Chondrocyte (in vitro differentiated cells): ENCODE data around the gene EIF4E1B. TPM values are rescaled to one million over a fixed set of nuclear protein-coding genes. Genes with fewer than 3 reads are reported as not detected.

Source experiments
- DNase-seq: peaks from one replicate; pipeline ENCODE4 v3.0.0; 2021; ENCODE audit warnings: mixed read lengths, low spot score
- H3K27ac Mint-ChIP-seq: one replicate; pipeline ENCODE4 v1.8.0; 2021; ENCODE audit warnings: mild to moderate bottlenecking, moderate library complexity, mixed read lengths; ENCODE audit not compliant: unreplicated experiment
- H3K27me3 Mint-ChIP-seq: 2 replicates; pipeline ENCODE4 v1.8.0; 2021; ENCODE audit warnings: low read depth, mixed read lengths
- H3K36me3 Mint-ChIP-seq: 2 replicates; pipeline ENCODE4 v1.8.0; 2021; ENCODE audit warnings: low read depth, mixed read lengths
- H3K4me1 Mint-ChIP-seq: 2 replicates; pipeline ENCODE4 v1.8.0; 2021; ENCODE audit warnings: low read depth, mild to moderate bottlenecking, mixed read lengths
- H3K4me3 Mint-ChIP-seq: one replicate; pipeline ENCODE4 v1.8.0; 2021; ENCODE audit warnings: mild to moderate bottlenecking, moderate library complexity, mixed read lengths; ENCODE audit not compliant: unreplicated experiment
- H3K9me3 Mint-ChIP-seq: 2 replicates; pipeline ENCODE4 v1.8.0; 2021; ENCODE audit warnings: low read depth, mixed read lengths
- total RNA-seq: library from RNA; stranded (reverse); gene quantifications from 3 replicates; pipeline ENCODE4 v1.2.1, GENCODE V29; 2021
- TF ChIP-seq, protein P1 (sequence below): fragments of 200-600 bp; sonication (generic); IDR thresholded peaks from 2 replicates; pipeline ENCODE4 v1.5.0; 2021; ENCODE audit warnings: antibody characterized with exemption, mild to moderate bottlenecking, moderate library complexity

Gene EIF4E1B
- total RNA-seq, 1 donor from 2014 or later = not detected

DNA sequence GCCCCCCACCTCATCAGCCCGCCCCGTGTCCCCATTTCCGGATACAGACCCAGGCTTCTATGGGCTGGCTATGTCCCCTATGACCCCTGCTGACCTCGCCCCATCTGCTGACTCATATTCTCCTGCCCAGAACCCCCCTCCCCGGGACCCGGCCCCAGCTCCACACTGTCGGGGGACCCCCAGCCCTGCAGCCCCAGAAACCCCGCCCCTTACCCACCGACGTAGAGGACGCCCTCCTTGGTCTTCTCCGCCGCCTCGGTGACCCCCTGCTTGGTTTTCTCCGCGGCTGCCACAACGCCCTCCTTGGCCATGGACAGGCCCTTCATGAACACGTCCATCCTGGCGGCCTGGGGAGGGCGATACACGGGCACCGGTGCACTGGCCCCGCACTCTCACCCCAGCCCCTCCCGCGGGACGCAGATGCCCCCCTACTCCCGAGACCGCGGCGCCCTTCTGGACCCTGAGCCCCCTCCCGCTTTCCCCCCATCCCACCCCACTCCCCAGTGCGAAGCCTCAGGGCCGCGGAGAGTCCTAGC, 1.1 kb upstream of the EIF4E1B start:
- H3K27ac Mint-ChIP-seq = no peak overlapping the region
- peaks cover 9% of the 10 kb centered on the region for H3K4me1 Mint-ChIP-seq
- peaks cover 63% of the 10 kb centered on the region for H3K27me3 Mint-ChIP-seq
- TF ChIP-seq, protein P1, sequence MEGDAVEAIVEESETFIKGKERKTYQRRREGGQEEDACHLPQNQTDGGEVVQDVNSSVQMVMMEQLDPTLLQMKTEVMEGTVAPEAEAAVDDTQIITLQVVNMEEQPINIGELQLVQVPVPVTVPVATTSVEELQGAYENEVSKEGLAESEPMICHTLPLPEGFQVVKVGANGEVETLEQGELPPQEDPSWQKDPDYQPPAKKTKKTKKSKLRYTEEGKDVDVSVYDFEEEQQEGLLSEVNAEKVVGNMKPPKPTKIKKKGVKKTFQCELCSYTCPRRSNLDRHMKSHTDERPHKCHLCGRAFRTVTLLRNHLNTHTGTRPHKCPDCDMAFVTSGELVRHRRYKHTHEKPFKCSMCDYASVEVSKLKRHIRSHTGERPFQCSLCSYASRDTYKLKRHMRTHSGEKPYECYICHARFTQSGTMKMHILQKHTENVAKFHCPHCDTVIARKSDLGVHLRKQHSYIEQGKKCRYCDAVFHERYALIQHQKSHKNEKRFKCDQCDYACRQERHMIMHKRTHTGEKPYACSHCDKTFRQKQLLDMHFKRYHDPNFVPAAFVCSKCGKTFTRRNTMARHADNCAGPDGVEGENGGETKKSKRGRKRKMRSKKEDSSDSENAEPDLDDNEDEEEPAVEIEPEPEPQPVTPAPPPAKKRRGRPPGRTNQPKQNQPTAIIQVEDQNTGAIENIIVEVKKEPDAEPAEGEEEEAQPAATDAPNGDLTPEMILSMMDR = no peak
- no peaks in the 10 kb centered on the region for H3K9me3 Mint-ChIP-seq
- H3K36me3 Mint-ChIP-seq = peaks cover 2% of the 10 kb centered on the region
- H3K4me3 Mint-ChIP-seq = peak overlapping the region; percentile 51
- DNase-seq = no peak

DNA sequence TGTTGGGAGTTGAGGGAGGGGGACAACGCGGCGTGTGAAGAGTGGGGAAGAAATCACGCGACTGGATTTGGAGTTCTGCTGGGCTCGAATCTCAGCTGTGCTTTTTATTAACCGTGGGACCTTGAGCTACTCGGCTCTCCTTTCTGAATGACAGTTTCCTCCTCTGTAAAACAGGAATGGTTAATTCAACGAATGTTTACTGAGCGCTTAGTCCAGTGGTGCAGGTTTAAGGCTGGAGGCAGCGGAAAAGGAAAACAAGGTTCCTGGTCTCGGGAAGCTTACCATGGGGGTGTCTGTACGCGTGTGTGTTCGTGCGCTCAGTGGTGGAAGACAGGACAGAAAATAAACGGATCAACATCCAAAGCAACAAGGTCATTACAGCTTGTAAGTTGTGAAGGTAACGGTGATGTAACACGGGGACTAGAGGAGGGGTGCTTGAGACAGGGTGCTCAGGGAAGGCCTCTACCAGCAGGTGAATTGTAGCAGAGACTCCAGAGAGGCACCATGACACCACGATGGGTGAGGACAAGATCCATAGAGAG, 277 bp downstream of the EIF4E1B start:
- H3K9me3 Mint-ChIP-seq = no peaks in the 10 kb centered on the region
- peaks cover 2% of the 10 kb centered on the region for H3K36me3 Mint-ChIP-seq
- peaks cover 68% of the 10 kb centered on the region for H3K27me3 Mint-ChIP-seq
- TF ChIP-seq, protein P1 = no peak
- DNase-seq = no peak
- H3K27ac Mint-ChIP-seq = no peak overlapping the region
- peaks cover 9% of the 10 kb centered on the region for H3K4me1 Mint-ChIP-seq
- peak overlapping the region; percentile 62 for H3K4me3 Mint-ChIP-seq

DNA sequence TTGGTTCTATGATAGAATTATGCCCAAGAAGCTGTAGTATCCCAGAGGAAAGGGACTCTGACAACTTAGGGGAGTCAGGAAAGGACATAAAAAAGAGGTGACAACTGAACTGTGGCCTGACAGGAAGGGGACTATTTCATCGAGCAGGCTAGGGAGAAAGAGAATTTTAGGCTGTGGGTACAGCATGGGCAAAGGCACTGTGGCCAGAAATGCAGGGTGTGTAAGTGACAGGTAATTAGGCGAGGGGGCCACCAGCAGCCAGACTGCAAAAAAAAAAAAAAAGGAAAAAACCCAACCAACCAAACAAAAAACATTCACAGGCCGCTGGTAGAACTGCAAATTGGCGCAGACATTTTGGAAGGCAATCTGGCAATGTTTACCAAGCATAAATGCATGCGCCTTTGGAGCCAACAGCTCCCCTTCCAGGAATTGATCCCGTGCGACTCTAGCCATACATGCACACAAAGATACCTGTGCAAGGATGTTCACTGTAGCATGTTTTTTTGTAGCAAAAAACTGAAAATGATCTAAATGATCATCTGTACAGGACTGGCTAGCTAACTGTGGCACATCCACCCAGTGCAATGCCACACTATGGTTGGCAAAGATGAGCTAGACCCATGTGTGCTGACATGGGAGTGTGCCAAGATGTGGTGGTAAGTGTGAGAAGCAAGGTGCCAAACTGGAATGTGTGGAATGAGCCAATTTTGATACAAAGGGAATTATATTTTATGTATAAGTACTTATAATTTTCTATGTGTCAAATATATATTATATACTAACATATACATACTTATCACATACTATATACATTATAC, 1.1 kb downstream of the EIF4E1B start:
- Mint-ChIP-seq H3K27me3 (peaks cover 70% of the 10 kb centered on the region), H3K9me3 (no peaks in the 10 kb centered on the region), H3K36me3 (peaks cover 2% of the 10 kb centered on the region), H3K27ac (no peak overlapping the region), H3K4me3 (no peak overlapping the region), H3K4me1 (peaks cover 9% of the 10 kb centered on the region)
- DNase-seq = no peak
- TF ChIP-seq, protein P1 = no peak

DNA sequence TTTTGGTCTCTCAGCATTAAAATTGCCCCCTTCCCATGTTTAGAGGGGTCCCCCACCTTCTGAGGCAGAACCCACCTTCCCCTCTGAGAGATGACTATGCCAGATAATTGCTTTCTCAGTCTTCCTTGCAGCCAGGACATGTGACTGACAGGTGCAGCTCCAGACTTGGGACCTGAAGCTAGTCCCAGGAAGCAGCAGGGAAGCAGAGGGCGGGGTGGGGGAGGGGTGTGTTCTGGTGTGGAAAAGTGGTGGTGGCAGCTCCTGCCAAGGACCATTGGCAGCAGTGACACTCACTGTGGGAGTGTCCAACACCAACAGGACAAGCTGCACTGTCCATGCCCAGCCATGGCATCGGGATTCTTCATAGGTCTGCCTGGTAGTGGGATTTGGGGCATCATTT, 2.3 kb downstream of the EIF4E1B start:
- peaks cover 9% of the 10 kb centered on the region for H3K4me1 Mint-ChIP-seq

DNA sequence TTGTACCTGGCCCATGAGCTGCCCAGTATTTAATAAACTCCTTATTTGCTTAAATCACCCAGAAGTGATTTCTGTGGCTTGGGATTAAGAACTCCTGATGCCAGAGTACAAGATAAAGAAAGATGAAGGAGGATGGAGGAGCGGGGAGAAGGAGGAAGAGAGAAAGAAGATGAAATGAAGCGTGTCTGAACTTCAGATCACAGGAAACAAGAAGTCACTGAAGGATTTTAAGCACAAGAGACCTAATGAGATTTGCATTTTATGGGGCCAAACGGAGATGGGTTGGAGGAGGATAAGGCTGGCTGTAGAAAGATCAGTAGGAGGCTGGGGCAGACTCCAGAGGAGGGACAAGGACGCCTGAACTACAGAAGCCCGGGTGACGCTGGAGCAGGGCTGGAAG, 3.1 kb downstream of the EIF4E1B start:
- no peaks in the 10 kb centered on the region for H3K9me3 Mint-ChIP-seq
- peaks cover 2% of the 10 kb centered on the region for H3K36me3 Mint-ChIP-seq
- peaks cover 64% of the 10 kb centered on the region for H3K27me3 Mint-ChIP-seq
- H3K4me1 Mint-ChIP-seq = peaks cover 9% of the 10 kb centered on the region
- DNase-seq = no peak
- TF ChIP-seq, protein P1 = no peak
- no peak overlapping the region for H3K4me3 Mint-ChIP-seq
- H3K27ac Mint-ChIP-seq = no peak overlapping the region

More for the DNA sequence above, 2.3 kb downstream of the EIF4E1B start:
- TF ChIP-seq, protein P1 = no peak
- Mint-ChIP-seq H3K27ac (no peak overlapping the region), H3K9me3 (no peaks in the 10 kb centered on the region), H3K36me3 (peaks cover 2% of the 10 kb centered on the region), H3K4me3 (no peak overlapping the region), H3K27me3 (peaks cover 66% of the 10 kb centered on the region)
- DNase-seq = no peak
